ENCODE measurements around the gene TYRP1.

TYRP1 gene

DNA sequence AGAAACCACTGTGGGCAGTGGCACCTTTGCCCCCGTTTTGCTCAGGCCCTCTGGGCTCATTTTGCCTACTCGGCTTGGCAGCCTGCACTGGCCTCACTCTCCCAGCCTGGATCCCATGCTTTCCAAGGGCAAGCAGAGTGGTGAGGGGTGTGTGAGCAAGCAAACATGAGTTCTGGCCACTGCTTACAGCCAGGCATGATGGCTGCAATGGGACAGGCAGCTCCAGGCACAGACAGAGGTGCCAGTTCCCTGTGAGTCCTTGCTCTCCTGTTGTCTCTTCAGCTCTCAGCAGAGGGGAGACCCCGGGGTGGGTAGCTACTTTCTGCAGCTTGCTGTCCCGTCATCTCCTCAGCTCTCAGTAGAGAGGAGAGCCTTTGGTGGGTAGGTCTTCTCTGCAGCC lies 35.2 kb upstream of the TYRP1 start:
- H3K4me3 ChIP-seq (ENCODE audit: control insufficient read depth, low read depth, low read length): no peak overlapping the region
- DNase-seq (ENCODE audit: low read depth): no peak
- no peak for TF ChIP-seq CTCF (IDR thresholded peaks at IDR 0.05; ENCODE audit: control insufficient read depth, insufficient read depth, low read depth, low read length, missing control alignments)

DNA sequence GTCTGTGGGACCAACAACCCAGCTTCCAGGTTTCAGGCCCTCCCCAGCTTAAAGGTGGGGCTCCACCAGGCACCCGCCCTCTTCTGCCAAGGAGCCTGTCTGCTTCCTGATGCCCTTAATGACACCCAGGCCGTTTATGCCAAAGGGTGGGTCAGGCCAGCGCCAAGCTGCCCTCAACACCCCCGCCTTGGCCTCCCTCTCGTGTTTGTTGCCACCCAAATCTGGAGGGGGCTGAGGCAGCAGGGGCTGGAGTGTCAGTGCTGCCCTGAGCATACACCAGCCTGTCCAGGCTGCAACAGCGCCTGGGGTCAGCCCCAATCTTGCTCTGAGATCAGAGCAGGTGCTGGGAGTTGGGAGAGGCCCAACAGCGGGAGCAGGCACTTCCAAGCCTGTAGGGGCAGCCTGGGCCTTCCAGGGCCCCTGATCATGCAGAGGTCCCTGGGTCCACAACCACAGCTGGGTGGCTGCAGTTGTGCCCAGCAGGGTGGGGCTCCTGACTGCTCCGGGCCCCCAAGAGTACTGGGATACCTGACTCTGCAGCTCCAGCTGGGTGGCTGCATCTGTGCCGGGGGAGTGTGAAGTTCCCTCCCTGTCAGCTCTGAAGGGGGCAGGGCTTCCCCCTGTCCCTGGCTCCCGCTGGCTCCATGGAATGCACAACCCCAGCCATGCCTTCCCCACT lies 34.5 kb upstream of the TYRP1 start:
- no peak for TF ChIP-seq CTCF (IDR thresholded peaks at IDR 0.05; ENCODE audit: control insufficient read depth, insufficient read depth, low read depth, low read length, missing control alignments)
- no peak overlapping the region for H3K4me3 ChIP-seq (ENCODE audit: control insufficient read depth, low read depth, low read length)
- DNase-seq (ENCODE audit: low read depth): no peak

- no peak for TF ChIP-seq CTCF (IDR thresholded peaks at IDR 0.05; ENCODE audit: control insufficient read depth, insufficient read depth, low read depth, low read length, missing control alignments)
- DNase-seq (ENCODE audit: low read depth): no peak
These were observed 34.0 kb upstream of the TYRP1 start for GRCh38 chr9:12659220-12659619.

GRCh38 chr9:12666813-12667212 lies 26.4 kb upstream of the TYRP1 start:
- no peak overlapping the region for H3K4me3 ChIP-seq (ENCODE audit: control insufficient read depth, low read depth, low read length)
- no peak for DNase-seq (ENCODE audit: low read depth)
- TF ChIP-seq CTCF (IDR thresholded peaks at IDR 0.05; ENCODE audit: control insufficient read depth, insufficient read depth, low read depth, low read length, missing control alignments): peak; percentile 23

More at GRCh38 chr9:12659220-12659619, 34.0 kb upstream of the TYRP1 start:
- no peak overlapping the region for H3K4me3 ChIP-seq (ENCODE audit: control insufficient read depth, low read depth, low read length)

DNA sequence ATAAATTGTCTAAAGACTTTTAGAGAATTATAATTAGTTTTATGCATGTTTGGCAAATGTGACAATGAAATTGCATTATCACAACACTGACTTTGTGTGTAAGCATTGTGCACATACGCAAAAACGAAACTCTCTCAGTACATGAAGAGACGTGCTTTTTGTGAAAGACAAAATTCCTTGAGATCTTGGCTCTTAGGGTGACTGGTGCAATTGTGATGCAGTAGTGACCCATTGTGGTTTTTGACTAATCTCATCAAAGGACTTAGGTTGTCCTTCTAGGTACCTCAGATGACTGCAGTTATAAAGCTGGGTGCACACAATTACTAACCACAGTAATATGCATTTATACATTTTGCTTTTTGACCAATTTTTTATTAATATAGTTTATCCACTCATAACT lies 25.3 kb upstream of the TYRP1 start:
- H3K4me3 ChIP-seq (ENCODE audit: control insufficient read depth, low read depth, low read length): no peak overlapping the region
- no peak for TF ChIP-seq CTCF (IDR thresholded peaks at IDR 0.05; ENCODE audit: control insufficient read depth, insufficient read depth, low read depth, low read length, missing control alignments)
- DNase-seq (ENCODE audit: low read depth): no peak

DNA sequence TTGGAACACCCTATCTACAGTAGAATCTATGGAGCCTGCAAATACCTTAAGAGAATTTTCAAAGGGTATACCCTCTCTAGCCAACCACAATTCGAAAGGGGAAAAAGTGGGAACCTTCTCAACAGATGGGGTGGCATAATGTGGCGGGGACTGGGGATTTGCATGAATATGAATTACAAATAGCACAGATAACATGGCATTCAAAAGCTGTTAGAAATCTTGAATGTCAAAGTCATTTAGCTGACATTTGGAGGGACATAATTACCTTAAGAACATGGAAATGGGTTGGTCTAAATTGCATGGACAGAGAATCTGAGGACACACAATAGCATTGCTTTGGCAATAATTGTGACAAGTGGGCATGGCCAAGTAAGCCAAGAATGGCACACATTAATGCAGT lies 23.2 kb upstream of the TYRP1 start:
- DNase-seq (ENCODE audit: low read depth): no peak
- no peak for TF ChIP-seq CTCF (IDR thresholded peaks at IDR 0.05; ENCODE audit: control insufficient read depth, insufficient read depth, low read depth, low read length, missing control alignments)
- no peak overlapping the region for H3K4me3 ChIP-seq (ENCODE audit: control insufficient read depth, low read depth, low read length)

Measured in AG09309 (cell line).